Measurements from ENCODE around the gene NFIL3.

The NFIL3 gene

DNA sequence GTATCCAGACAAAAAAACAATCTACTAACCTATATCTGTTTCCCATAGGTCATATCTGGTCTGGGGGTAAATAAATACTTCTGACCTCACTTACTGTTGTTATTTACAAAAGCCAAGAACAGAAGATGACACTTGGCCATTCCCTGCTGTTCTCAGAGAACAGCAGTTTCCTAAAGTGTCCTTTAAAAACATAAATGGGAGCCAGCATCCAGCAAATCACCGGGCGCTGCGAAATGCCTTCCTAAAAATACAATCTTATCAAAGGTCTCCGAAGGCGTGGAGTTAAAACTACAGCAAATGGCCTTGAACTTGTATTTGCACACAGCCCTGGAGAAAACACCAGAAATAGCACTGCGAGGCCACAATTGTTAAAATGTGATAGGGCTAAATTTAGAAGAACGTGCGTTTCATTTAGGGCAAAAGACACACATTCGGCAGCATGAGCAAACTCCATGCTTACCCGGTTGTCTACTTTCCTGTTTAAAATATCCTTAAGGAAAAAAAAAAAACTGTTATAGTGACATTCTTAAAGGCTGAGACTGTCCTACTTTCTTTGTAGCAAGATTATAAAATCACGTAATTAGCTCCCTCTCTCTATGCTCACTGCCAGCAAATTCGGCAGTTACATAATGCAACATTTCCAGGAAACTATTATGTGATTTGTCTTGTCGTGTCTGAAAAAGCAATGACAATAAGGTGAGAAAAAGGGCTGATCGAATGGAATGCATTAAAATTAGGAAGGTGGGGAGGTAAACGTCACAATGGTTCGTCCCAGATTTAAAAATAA lies 1.5 kb downstream of the NFIL3 start:
- no peak for DNase-seq (ENCODE audit: low read depth)

DNA sequence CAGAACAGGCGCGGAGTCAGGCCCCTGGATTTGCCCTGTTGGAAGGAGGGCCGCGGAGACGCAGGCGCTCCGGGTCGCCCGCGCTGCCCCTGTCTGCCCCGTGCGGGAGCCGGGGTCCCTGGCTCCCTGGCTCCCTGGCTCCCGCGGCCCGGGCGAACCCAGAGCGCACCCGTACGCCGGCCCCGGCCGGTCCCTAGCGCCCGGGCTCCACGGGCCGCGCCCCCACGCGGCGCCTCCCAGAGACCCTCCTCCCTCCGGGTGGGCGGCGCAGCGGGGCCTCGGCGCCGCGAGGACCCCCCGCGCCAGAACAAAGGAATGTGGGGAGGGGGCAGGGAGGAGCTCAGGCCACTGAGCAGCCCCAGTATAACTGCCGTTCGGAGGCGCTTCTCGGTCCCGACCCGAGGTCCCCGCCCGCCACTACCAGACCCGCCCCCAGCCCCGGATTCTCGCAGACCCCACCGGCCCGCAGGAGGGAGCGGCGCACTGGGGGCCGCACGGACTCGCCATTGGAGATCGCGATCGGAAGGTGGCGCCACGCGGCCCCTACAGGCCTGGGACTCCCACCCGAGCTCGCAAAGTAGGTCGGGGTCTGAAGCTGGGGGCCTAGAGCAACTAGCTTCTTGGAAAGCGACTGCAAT lies 2.4 kb downstream of the NFIL3 start:
- DNase-seq (ENCODE audit: low read depth): no peak

DNA sequence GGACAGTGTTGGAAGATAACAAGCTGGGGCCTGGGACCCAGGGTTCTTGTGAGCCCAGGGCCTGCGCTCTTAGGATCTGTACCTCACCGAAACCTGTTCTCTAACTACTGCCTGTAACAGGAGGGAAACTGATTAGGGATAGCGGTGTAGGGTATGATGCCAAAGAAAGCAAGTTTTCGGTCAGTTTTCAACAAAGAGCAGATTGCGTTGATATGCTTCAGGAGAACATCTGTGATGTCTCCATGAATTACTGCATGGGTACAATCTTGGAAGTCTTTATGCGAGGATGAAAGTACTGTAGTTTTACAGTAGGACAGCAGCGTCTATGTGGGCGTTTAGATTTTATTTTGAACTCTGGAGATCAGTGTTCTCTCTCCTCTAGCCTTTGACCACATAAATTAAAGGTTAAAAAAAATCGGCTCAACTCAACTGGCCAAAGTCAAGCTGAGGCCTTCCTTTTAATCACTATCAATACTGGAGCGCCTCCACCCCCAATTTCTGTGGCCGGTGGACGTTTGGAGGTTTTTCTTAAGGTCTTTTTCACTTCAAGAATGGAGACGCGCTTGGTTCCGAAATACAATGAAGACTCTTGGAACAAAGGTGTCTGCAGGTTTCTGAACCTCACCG lies 3.0 kb downstream of the NFIL3 start:
- DNase-seq (ENCODE audit: low read depth): no peak

DNA sequence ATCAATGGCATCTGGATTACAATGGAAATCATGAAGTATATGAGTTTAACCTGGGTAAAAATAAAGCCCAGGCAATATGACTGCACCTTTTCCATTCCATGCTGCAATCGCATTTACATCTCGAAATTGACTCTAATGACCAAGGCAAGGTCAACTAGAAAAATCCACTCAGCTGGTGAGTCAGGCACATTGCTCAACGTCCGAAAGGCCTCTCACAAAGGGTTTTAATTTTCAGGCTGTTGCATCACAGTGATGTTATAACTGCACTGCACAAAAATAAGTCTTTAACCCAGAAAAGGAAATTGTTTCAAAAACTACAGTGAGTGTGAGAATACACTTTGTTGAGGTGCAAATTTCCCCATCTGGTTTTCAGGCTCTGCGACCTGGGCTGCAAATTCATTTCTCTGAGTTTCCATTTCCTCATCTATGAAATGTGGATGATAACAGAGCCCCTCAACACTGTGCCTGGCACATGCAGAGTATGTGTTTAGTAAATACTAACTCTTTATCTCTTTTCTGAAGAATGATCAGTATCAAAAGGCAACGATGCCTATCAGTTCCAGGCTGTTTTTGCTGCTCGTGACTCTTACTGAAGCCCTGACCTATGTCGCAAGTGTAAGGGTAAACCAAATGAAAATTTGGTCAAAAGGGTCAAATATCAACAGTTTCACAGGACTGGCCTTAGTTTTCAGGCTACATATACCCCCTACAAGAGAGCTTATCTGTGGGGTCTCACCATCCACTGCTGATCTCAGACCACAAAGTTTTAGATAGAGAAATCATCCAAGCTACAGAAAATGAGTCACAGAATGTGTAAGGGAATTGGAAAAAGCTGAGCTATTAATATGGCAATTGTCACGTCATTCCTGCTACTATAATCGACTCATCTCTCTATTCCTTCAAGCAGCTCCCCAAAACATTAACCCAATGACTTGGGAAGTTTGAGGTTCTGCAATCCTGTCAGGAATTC lies 4.1 kb downstream of the NFIL3 start:
- DNase-seq (ENCODE audit: low read depth): no peak

DNA sequence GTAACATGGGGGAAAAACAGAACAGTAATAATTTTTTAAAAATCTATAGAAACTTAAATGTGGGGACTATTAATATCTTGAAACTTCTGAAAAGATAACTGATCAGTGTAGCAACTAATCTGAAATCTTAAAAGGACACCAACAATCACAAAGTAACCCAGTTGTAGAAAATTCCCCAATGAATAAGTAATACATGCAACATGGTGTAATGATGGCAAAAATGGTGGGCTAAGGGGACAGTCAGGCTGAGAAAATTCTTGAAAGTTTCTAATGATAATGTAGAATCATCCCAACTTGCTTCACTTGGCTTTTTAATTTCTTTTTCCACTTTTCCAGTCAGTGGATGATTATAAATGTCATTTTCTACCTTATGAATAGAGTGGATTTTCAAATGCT lies 5.4 kb downstream of the NFIL3 start:
- DNase-seq (ENCODE audit: low read depth): no peak

DNA sequence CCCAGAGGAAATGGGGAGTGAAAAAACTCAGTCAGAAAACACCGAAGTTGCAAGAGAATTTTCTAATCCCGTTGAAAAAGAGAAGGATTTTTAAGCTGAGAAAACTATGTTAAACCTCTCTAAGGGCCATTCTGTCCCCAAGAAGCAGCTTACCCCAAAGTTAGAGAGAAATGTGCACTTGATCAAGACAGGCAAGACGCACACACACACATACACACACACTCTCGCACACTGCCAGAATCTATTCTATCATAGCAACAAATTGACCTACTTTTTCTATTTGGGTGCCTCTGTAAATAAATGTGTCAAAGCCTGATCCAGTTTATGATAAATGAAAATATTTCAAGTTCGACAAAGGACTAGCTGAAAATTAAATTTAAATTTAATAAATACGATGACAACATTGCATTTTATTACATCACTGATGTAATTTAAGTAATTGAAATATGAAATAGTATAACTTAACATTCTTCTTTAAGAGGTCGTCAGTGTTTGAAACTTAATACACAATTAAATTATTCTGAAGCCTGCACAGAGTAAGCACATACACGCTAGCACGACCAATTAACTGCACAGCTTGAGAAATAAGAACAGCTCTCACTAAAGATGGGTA lies 5.9 kb downstream of the NFIL3 start:
- no peak for DNase-seq (ENCODE audit: low read depth)

DNA sequence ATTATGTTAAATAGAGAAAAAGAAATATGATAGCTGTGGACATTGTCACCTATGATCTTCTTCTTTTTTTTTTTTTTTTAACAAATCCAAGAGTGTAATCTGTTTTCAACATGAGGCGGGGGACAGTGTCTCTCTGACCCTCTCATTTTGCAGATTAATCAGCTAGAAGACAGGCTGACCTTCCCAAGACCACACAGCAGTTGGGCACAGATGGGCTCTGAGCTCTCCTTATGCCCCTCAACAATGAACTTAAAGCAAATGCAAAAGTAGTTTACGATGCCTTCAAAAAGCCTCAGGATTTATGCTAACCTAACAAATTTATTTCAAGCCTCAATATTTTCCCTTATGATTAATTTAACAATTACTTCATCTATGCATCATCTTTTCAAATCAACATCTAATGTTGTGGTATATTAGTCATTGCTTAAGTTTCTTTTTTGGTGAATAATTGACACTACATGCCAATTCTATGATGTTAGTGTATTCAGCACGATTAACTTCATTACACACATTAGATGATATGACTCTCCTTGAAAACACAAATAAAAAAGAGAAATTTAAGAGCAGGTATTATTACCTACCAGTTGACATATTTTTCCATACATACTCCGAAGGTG lies 7.4 kb downstream of the NFIL3 start:
- DNase-seq (ENCODE audit: low read depth): no peak

DNA sequence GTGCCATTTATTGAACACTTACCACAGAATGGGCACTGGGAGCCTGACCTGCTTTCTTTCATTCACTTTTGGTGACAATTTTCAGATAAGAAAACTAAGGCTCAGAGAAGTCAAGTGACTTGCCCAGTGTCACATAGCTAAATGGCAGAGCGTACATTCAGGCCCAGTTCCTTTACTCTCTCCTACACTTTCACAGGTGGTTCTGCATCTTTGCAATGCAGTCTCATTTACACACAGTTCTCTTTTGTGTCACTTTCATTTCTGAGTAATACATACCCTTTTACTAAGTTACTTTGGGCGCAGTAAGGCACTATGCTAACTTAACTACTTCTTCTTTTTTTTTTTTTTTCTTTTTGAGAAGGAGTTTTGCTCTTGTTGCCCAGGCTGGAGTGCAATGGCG lies 8.3 kb downstream of the NFIL3 start:
- no peak for DNase-seq (ENCODE audit: low read depth)

DNA sequence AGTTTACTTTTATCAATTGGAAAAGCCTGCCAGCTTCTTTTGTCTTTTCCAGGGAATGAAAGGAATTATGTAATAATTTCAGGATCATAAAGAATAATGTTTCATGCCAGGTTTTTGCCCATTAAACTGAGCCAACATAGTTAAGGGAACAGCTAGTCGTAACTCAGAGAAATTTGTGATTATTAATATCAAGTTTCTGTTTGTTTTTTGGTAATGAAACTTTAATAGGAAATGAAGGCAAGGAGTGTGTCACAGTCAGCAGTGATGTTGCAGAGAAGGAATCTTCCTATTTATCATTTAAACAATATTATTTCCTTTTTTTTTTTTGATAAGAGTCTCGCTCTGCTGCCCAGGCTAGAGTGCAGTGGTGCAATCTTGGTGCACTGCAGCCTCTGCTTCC lies 10.7 kb downstream of the NFIL3 start:
- DNase-seq (ENCODE audit: low read depth): no peak

DNA sequence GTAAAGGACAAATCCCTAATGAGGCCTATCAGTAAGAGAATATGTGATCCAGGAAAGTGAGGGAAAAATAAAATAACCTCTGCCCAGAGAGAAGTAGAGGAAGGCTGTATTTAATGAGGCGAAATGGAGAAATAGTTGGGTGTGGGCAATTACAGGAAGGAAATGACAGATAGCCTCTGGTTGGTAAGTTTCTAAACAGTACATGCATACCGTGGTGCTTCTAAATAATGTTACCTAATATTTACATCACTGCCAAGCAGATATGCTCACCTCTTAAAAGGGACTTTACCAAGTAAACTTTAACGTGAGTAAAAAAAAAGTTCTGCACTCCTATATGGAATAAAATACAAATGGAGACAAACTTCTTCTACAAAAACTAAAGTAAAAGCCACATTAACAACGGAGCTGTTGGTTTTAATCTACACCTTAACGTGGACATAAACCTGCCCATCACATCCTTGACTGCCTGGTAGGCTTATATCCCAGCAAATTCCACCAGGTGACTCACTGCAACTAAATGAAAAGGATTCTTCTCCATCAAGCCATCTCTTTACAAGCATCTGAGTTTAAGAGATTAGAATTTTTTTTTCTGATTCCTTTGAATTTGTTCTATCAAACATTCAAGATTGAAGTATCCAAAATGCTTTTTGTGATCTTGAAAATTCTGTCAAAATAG lies 12.4 kb downstream of the NFIL3 start:
- no peak for DNase-seq (ENCODE audit: low read depth)

DNA sequence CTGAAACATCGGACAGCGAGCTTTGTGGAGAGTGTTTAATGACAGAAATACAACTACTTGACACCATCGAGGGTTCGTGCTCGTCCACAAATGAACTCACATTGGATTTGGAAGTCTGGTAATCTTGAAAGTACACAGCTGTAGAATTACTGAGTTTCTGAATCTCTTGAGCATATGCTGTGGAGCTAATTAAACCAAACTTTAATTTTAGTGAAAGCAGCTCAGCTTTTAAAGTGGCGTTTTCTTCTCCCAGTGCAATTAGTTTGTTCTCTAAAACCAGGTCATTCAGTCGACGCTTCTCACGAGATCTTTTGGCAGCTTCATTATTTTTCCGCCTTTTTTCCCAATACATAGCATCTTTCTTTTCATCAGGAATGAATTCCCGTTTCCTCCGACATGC lies 13.5 kb downstream of the NFIL3 start:
- DNase-seq (ENCODE audit: low read depth): no peak

DNA sequence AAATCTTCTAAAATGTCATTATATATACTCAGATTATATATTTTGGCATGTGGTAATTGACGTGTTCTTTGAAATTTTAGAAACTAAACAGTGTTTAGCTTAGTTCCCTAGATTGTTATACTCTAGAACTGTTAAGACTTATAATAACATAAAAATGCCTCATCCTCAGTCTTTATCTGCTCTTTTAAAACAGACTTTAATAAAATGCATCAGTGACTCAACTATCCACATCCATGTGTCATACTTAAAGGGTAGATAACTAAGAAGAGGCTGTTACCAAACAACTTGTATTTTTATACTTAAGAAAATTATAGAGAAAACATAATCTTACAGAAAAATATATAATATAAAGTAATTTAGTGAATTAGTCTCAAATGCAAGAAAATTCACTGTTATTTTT lies 15.2 kb downstream of the NFIL3 start:
- DNase-seq (ENCODE audit: low read depth): no peak

DNA sequence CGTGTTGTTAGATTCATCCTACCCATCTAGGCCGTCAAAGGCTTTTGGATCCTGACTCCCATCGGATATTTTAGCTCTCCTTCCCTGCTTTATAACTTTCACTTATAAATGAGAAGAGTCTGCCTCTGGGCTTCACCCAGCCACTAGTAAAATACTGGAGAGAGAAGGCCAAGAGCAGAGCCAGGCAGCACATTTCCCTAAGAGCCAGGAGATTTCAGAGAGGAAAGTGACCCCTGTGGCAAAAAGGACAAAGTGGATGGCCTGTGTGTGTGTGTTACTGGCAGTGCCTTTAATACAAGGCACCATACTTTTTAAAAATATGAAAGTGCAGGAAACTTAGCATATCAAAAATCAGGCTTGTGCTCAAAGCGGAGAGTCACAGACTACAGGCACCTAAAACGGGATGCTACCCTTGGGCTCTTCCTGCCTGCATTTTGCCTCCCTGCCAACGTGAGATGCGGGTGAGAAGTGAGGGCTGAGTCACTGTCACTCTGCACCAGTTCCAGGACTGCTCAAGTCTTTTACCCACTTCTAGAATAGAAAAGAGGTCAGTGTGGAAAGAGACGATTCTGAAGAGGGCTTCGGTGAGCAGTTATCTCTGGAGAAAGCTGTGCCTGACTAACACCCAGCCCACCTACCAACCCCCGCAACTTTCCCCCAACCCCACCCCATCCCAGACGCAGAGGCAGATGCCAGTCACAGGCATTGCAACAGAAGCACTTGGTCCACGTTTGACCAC lies 15.9 kb downstream of the NFIL3 start:
- no peak for DNase-seq (ENCODE audit: low read depth)

DNA sequence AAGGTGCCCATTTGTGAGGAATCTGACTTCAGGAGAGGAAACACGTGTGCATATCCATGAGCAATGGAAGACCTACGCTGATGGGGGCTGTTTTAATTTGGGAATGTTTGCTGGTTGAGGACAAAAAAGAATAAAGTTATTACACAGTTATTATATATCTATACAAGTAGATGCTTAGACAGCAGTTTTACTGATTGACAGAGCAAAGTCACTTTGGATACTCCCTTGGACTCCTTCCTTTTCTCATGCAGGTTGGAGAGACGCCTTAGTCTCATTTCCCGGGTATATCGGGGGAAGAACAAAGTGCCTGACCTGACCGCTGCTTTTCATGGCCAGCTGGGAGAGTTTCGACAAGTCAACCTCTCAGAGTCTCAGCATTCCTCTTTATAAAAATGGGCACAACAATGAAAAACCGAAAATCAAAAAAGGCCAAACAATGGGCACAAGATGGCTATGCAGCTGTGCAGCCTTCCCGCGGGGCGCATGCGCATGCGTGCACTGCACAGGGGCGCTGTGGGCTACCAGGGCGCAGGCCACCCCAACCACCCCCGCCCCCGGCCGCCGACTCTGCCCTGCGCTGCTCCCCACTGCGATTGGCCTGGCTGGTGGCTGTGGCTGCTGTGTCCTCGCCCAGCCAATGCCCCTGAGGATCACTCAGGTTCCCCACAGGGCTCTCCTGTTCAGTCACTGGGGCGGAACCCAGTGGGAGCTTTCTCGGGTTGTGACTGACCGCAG lies 18.1 kb downstream of the NFIL3 start:
- DNase-seq (ENCODE audit: low read depth): no peak

DNA sequence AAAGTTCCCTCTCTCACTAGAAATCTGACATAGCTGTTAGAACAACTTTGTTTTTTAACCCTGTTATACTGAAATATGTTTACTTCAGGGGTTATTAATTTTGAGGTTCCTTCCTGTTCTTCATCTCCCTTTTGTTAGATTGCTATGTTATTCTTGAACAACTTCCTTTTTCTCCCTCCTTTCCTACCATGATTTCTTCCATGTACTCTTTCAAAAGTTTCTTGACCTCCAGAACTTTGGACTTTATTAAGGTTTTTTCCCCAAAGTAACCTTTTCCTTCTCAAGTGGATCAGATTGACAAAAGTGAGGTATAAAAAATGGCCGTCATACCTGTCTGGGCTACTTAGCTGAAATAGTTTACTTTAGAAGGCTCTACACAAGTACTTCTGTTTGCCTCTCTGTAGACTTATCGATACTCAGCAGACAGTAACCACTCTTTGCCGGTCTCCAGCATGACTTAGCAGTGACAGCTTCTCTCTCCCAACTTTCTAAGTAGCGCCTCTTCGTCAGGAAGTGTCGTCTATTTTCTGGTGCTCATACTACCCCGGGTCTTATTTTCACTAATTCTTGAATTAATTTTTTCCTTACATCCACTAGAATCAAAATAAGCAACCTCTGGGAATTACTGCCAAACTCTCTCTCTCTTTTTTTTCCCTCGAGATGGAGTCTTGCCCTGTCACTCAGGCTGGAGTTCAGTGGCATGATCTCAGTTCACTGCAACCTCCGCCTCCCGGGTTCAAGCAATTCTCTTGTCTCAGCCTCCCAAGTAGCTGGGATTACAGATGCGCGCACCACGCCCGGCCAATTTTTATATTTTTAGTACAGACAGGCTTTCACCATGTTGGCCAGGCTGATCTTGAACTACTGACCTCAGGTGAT lies 19.7 kb downstream of the NFIL3 start:
- DNase-seq (ENCODE audit: low read depth): no peak

DNA sequence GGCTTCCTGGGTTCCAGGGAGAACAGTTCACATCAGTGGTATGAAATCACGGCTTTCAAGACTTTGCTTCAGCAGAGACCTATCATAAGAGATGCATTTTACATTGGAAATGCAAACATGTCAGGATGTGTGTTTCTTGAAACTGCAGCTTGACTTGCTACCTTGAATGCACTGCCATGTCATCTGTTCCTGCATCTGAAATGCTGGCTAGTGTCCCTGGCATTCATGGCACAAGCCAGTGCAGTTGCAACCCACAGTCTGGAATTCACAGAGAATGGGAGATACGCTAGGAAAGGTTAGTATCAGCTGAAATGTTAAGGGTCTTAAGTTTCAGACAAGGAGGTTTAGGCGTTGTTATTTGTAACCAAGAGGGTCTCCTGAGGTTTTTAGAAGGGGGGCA lies 24.7 kb downstream of the NFIL3 start:
- no peak for DNase-seq (ENCODE audit: low read depth)

DNA sequence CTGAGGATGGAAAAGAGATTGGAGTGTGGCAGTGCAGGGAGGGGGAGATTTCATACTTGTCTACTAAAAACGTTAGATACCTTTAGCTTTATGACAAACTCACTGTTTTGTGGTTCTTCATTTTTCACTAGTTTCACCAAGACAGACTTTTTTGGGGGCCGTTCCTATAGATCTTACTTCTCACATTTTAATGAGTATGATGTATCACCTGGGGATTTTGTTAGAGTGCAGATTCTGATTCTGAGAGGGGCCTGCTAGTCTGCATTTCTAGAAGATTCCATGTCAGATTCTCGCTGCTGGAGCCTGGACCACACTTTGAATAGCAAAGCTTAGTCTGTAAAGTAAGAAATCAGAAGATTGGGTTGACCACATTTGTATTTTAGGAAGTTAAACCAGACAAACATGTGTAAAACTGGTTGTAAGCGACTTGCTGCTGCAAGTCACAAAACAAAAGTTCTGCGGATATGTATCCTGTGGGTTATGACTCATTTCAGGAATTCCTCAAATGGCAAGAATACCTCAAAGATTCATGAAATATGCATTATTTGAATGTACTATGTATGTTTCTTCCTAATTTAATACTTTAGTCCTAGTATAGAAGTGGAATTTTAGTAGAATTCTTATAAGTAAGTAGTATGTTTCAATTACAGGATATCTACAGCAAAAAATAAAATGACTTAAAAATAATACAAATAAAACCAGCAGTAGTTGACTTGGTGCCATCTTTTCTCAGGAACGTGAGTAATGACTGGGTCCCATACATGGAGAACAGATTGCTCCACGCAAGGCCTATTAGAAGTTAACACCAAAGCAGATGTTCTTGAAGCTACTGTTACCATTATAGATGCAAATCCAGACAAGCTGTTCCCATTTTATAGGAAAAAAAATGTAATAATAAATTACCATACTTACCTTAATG lies 27.8 kb downstream of the NFIL3 start:
- no peak for DNase-seq (ENCODE audit: low read depth)

Data from T follicular helper cell (primary cell).